ENCODE data around the gene HAUS8. TPM values are rescaled to one million over a fixed set of nuclear protein-coding genes. Genes with fewer than 3 reads are reported as not detected.

The HAUS8 gene
- total and polyA plus RNA-seq, 10 of the 15 experiments (the other 5 are each of a cell fraction or from before 2014, with no cell fraction given) = 22.7 to 43.9 (median 34.4) TPM

DNA sequence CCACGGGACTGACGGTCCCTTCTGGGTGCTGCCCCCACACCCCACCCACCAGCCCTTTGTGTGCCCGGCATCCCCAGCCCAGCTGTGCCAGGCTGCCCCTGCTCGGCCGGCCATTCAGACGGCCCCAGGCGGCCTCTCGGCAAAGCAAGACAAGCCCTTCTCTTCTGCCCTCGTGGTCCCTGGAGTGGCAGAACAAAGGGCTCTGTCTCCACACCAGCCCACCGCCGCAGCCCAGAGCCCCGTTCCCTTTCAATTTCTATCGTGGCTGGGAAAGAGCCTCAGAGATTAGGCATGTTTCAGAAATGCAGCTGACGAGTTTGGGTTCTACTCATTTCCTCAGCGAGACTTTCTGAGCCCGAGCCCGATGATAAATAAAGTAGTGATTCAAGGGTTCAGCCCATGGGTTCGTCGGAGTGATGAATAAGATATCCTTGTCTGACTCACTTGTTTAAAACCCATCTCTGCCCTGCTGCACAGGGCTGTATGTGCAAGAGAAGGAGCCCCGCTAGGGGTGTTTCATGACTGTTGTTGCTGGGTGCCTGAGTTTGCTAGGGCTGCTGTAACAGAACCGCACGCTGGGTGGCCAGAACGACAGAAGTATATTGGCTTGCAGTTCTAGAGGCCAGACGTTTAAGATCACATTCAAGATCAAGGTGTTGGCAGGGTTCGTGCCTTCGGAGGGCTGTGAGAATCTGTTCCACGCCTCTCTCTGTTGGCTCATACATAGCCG is 4.6 kb upstream of the HAUS8 start (continued):
- TF ChIP-seq, protein P1, sequence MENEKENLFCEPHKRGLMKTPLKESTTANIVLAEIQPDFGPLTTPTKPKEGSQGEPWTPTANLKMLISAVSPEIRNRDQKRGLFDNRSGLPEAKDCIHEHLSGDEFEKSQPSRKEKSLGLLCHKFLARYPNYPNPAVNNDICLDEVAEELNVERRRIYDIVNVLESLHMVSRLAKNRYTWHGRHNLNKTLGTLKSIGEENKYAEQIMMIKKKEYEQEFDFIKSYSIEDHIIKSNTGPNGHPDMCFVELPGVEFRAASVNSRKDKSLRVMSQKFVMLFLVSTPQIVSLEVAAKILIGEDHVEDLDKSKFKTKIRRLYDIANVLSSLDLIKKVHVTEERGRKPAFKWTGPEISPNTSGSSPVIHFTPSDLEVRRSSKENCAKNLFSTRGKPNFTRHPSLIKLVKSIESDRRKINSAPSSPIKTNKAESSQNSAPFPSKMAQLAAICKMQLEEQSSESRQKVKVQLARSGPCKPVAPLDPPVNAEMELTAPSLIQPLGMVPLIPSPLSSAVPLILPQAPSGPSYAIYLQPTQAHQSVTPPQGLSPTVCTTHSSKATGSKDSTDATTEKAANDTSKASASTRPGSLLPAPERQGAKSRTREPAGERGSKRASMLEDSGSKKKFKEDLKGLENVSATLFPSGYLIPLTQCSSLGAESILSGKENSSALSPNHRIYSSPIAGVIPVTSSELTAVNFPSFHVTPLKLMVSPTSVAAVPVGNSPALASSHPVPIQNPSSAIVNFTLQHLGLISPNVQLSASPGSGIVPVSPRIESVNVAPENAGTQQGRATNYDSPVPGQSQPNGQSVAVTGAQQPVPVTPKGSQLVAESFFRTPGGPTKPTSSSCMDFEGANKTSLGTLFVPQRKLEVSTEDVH (IDR thresholded peaks at IDR 0.05; ENCODE audit: low read depth, partially characterized antibody) = no peak
- TF ChIP-seq MTA3 (IDR thresholded peaks at IDR 0.05; ENCODE audit: borderline replicate concordance, low read length) (no peak), SMAD1 (IDR thresholded peaks at IDR 0.05; ENCODE audit: low read depth, partially characterized antibody) (no peak), SPI1 (IDR thresholded peaks at IDR 0.05; ENCODE audit: borderline replicate concordance, insufficient read depth, low read depth, low read length) (peak; percentile 47; the same call in 1 of the 2 replicates), HDGF (IDR thresholded peaks at IDR 0.05) (peak; percentile 81; the same call in 1 of the 2 replicates), IKZF1 (conservative IDR thresholded peaks at IDR 0.05) (peak; percentile 22; the same call in 1 of the 2 replicates), CREM (IDR thresholded peaks at IDR 0.05; ENCODE audit: low read depth) (peak; percentile 31; the same call in 1 of the 2 replicates)
- TF ChIP-seq, protein P2, sequence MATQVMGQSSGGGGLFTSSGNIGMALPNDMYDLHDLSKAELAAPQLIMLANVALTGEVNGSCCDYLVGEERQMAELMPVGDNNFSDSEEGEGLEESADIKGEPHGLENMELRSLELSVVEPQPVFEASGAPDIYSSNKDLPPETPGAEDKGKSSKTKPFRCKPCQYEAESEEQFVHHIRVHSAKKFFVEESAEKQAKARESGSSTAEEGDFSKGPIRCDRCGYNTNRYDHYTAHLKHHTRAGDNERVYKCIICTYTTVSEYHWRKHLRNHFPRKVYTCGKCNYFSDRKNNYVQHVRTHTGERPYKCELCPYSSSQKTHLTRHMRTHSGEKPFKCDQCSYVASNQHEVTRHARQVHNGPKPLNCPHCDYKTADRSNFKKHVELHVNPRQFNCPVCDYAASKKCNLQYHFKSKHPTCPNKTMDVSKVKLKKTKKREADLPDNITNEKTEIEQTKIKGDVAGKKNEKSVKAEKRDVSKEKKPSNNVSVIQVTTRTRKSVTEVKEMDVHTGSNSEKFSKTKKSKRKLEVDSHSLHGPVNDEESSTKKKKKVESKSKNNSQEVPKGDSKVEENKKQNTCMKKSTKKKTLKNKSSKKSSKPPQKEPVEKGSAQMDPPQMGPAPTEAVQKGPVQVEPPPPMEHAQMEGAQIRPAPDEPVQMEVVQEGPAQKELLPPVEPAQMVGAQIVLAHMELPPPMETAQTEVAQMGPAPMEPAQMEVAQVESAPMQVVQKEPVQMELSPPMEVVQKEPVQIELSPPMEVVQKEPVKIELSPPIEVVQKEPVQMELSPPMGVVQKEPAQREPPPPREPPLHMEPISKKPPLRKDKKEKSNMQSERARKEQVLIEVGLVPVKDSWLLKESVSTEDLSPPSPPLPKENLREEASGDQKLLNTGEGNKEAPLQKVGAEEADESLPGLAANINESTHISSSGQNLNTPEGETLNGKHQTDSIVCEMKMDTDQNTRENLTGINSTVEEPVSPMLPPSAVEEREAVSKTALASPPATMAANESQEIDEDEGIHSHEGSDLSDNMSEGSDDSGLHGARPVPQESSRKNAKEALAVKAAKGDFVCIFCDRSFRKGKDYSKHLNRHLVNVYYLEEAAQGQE (IDR thresholded peaks at IDR 0.05; ENCODE audit: low read depth, low read length) = no peak
